Peyer's patch (tissue), 4 donors: ENCODE measurements around the gene RNASE8.

Experiments
- CTCF ChIP-seq, 6 experiments: fragments of 450-650 bp in 4 of 6; fragments of 200-600 bp in 2 of 6; sonication (generic) in 1 of 6; IDR thresholded peaks; one replicate each; pipeline ENCODE4 v1.5.1; 2017 to 2019; ENCODE audit warnings: antibody characterized with exemption in 6 of 6, mild to moderate bottlenecking in 3 of 6, moderate library complexity in 1 of 6
- POLR2A ChIP-seq, 2 donors: fragments of 450-650 bp; IDR thresholded peaks; one replicate each; pipeline ENCODE4 v1.5.1; 2017; ENCODE audit warnings: antibody characterized with exemption in 2 of 2, mild to moderate bottlenecking in 2 of 2, moderate library complexity in 2 of 2

GRCh38 chr14:21071225-21072030 is 13.8 kb downstream of the RNASE8 start:
- TF ChIP-seq CTCF (IDR thresholded peaks at IDR 0.05) (peak in 1 of 6 experiments; percentile 9), POLR2A (IDR thresholded peaks at IDR 0.05) (no peak)
